ENCODE measurements around the gene CD58. TPM values are rescaled to one million over a fixed set of nuclear protein-coding genes. Genes with fewer than 3 reads are reported as not detected.

Gene CD58
- total and polyA plus RNA-seq, 2 of the 4 experiments (the other 2 are of a cell fraction), result 5.4 to 5.7 TPM

DNA sequence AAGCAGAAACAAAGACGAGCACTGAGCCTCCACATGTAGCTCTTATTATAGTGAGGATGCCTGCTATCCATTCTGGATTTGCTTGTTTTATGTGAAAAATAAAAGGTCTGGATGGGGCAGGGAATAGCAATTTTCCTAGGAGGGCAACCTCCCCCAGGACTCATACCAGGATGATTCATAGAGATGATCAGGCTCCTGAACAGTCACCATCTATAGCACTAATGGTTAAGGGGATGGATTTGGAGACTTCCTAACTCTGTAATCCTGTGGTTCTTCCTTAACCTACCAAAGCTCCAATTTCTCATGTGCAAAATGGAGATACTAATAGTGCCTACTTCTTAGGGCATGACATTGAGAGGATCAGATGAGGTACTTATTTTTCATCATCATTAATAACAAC, 34.5 kb upstream of the CD58 start:
- no peak overlapping the region for H2BK5ac ChIP-seq (ENCODE audit: low read depth, low read length, poor library complexity, severe bottlenecking)
- intact Hi-C loops (cut with micrococcal nuclease), result no loop called here
- POLR2A ChIA-PET (ENCODE audit: unreplicated experiment), result no interaction called here
- WGBS, 2 experiments (ENCODE audit: extremely low coverage in 2 of 2, insufficient read length in 1 of 2), result no CpG with 5 or more reads among the region's 1 CpG
- no peak overlapping the region for H2BK15ac ChIP-seq (ENCODE audit: low read depth, low read length)
- in situ Hi-C loops (cut with MboI; ENCODE audit: low sequenced_read_pairs), result no loop called here
- dilution Hi-C loops (cut with HindIII; ENCODE audit: low sequenced_read_pairs, unreplicated experiment), result no loop called here
- H3K18ac ChIP-seq (ENCODE audit: low read depth, low read length), result no peak overlapping the region
- TF ChIP-seq CHD1 (IDR thresholded peaks at IDR 0.05; ENCODE audit: low read depth, low read length) (no peak), CTCF (conservative IDR thresholded peaks at IDR 0.05; ENCODE audit: low read depth, low read length) (no peak), CEBPB (IDR thresholded peaks at IDR 0.05; ENCODE audit: low read depth, low read length) (no peak), NFE2L2 (IDR thresholded peaks at IDR 0.05; ENCODE audit: low read depth, low read length) (no peak), RCOR1 (IDR thresholded peaks at IDR 0.05; ENCODE audit: insufficient replicate concordance, low read length) (no peak), POLR2A (IDR thresholded peaks at IDR 0.05; ENCODE audit: low read depth, low read length) (no peak), USF2 (IDR thresholded peaks at IDR 0.05; ENCODE audit: low read depth, low read length) (no peak), SMC3 (IDR thresholded peaks at IDR 0.05; ENCODE audit: low read depth, low read length) (no peak)
- TF ChIP-seq, protein P1, sequence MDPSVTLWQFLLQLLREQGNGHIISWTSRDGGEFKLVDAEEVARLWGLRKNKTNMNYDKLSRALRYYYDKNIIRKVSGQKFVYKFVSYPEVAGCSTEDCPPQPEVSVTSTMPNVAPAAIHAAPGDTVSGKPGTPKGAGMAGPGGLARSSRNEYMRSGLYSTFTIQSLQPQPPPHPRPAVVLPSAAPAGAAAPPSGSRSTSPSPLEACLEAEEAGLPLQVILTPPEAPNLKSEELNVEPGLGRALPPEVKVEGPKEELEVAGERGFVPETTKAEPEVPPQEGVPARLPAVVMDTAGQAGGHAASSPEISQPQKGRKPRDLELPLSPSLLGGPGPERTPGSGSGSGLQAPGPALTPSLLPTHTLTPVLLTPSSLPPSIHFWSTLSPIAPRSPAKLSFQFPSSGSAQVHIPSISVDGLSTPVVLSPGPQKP (IDR thresholded peaks at IDR 0.05; ENCODE audit: borderline replicate concordance, low read depth, low read length), result no peak
- H2BK120ac ChIP-seq (ENCODE audit: low read depth, low read length), result no peak overlapping the region
- no peaks in the 10 kb centered on the region for H3K9me1 ChIP-seq (ENCODE audit: insufficient read depth, low read length)
- no peaks in the 10 kb centered on the region for H3K36me3 ChIP-seq (ENCODE audit: control insufficient read depth, insufficient read depth, low read length)
- no peaks in the 10 kb centered on the region for H3K9me3 ChIP-seq (ENCODE audit: control insufficient read depth, insufficient read depth, low read length)
- CTCF ChIA-PET, result no interaction called here
- DNase-seq (no peak), ATAC-seq (ENCODE audit: low read depth) (no peak)
- no peaks in the 10 kb centered on the region for H3K4me1 ChIP-seq (ENCODE audit: control insufficient read depth, insufficient read depth, low read length)
- no peak overlapping the region for H2AK5ac ChIP-seq (ENCODE audit: low read depth, low read length)
- no peak overlapping the region for H2BK20ac ChIP-seq (ENCODE audit: low read depth, low read length)
- peaks cover 2% of the 10 kb centered on the region; the same call in 1 of the 2 replicates for H3K27me3 ChIP-seq (ENCODE audit: control insufficient read depth, insufficient read depth, low read length)
- no peak overlapping the region for H4K5ac ChIP-seq (ENCODE audit: low read depth, low read length)
- H3K79me1 ChIP-seq (ENCODE audit: low read depth in 1 of 2, low read length in 2 of 2), result no peaks in the 10 kb centered on the region
- H3K4me2 ChIP-seq (ENCODE audit: low read depth, low read length), result no peak overlapping the region
- H3K27ac ChIP-seq (ENCODE audit: insufficient read depth, low read length), result no peak overlapping the region
- BruUV-seq (replicated peaks), result no TSS peak
- no peak overlapping the region for H3K14ac ChIP-seq (replicated peaks; ENCODE audit: low read depth, low read length)
- no peak overlapping the region for H3K4ac ChIP-seq (ENCODE audit: low read depth, low read length)
- no peak overlapping the region for H4K8ac ChIP-seq (ENCODE audit: low read depth in 2 of 2, low read length in 2 of 2)
- no peak overlapping the region for H3K9ac ChIP-seq (ENCODE audit: low read depth, low read length)
- H3K4me3 ChIP-seq (ENCODE audit: insufficient read depth, low read depth, low read length), result no peak overlapping the region
- no peak overlapping the region for H4K91ac ChIP-seq (ENCODE audit: insufficient read depth, low read depth, low read length)
- no peaks in the 10 kb centered on the region for H4K20me1 ChIP-seq (ENCODE audit: insufficient read depth, low read length)
- H3K56ac ChIP-seq (ENCODE audit: extremely low read depth, insufficient read depth, low read length), result no peak overlapping the region
- H3K23ac ChIP-seq (ENCODE audit: low read depth, low read length), result no peak overlapping the region
- no peak overlapping the region for H2AFZ ChIP-seq (replicated peaks; ENCODE audit: low read length, poor library complexity)
- H2AK9ac ChIP-seq (replicated peaks; ENCODE audit: low read depth, low read length, poor library complexity), result no peak overlapping the region
